ENCODE data around the gene ABCB11.
"Not testable (repeated sequence)": the region's sequence is repeated elsewhere in the genome, so short reads cannot be mapped to it uniquely, and the experiment has no call there.

The ABCB11 gene

DNA sequence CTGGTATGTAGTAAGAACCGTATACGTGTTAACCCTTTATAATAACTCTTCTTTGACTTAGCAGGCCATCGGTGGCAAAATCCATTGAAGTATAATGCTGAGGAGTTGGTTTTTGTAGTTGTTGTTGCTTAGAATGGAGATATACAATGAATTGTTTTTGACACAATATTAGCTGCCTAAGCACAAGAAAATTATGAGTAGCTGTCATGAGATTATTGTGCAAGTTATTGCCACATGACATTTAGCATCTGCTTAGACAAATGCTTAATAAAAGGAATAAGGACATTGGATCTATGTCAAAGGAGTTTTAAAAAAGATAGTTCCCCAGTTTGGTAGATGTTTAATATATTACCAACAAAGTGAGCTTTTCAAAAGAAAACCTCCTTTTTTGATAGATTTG is 59.9 kb downstream of the ABCB11 start:
- no peak for DNase-seq (ENCODE audit: low read depth)

DNA sequence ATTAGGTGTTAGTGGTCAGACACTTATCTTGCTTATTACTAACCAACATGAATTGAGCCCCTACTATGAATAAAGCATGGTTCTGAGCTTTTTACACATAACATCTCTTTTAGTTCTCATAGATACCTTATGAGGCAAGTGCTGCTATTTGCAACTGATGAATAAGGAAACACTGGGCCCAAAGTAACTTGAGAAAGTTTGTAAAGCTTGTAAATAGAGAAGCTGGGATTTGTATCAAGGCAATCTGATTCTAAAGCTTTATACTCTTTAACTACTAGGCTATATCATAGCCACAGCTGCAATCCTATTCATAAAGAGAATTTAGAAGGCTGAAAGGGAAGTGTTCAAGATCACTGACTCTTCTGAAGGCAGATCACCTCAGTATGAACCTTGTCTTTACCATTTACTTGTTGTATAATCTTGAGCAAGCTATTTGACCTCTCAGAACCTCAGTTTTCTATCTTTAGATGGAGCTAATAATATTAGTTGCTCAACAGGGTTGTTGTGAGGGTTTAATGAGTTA is 60.4 kb downstream of the ABCB11 start:
- no peak for DNase-seq (ENCODE audit: low read depth)

DNA sequence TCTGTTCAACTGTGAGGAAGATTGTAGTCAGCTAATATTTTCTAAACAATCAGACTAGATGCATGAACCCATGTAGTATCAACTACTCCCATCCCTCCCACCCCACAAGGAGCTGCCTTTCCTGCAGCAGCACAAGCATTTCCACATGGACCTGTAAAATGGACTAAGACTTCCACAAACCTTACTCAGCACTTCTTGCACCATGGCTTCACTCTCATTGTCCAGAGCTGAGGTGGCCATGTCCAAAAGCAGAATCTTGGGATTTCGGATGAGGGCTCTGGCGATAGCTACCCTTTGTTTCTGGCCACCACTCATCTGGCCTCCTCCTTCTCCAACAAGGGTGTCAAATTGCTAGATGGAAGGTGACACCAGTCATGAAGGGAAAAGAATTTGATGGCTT is 61.3 kb downstream of the ABCB11 start:
- DNase-seq (ENCODE audit: low read depth): no peak

DNA sequence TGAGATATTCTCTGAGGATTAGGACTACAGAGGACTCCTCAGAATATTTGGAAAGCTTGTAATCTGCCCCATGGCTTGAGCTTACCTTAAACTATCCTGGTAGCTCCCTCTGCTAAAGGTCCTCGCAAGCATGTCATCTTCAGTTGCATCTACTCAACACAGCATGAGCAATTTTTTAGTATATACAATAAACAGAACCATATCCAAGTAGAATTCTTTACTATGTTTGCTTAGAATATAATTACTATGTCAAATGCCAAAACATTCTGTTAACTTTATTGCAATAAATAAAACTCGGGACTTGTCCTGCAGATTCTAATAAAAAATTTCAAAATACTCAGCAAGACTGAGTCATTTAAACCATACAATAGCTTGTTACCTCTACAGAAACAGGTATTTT is 62.8 kb downstream of the ABCB11 start:
- no peak for DNase-seq (ENCODE audit: low read depth)

DNA sequence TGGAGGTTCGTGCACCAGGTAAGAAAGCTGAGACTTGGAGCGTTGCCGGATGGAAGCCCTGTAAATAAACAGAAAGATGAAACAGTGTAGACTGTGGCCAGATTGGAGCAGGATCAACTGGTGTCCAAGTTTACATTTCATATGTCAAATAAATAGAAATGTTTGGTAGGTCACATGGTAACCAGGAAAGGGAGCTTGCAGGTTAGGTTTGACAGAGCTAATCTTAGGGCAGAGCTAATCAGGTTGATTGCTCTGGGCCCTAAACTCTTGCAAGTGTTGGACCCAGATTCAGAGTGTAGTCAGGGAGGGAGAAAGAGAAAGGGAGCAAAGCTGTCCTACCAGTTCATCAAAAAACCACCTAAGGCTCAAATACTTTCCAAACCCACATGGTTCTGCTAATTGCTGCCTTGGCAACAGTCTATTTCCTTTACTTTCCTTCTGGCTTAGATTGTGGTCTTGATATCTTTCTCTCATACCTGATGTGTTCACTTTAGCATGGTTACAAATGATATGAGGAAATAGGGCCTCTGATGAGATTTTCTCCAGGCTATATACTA is 66.8 kb downstream of the ABCB11 start:
- peak; percentile 1 for DNase-seq (ENCODE audit: low read depth)

DNA sequence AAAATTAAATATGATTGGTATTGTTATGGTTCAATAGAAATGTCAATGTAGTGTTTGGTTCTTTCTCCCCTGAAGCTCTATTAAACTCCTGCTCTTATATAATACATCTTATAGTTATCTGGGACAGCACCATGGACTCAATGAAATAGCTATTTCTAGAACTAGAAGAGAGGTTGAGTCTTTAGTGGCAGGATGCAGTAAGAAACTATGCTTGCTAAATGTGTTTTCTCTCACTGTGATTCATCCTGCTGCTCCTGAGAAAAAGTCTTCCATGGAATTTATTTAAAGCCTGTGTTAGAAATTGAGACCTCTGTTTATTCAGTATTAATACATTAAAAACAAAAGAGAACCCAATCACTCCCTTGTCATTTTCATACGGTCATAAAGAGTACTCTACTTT is 68.5 kb downstream of the ABCB11 start:
- DNase-seq (ENCODE audit: low read depth): peak; percentile 1

DNA sequence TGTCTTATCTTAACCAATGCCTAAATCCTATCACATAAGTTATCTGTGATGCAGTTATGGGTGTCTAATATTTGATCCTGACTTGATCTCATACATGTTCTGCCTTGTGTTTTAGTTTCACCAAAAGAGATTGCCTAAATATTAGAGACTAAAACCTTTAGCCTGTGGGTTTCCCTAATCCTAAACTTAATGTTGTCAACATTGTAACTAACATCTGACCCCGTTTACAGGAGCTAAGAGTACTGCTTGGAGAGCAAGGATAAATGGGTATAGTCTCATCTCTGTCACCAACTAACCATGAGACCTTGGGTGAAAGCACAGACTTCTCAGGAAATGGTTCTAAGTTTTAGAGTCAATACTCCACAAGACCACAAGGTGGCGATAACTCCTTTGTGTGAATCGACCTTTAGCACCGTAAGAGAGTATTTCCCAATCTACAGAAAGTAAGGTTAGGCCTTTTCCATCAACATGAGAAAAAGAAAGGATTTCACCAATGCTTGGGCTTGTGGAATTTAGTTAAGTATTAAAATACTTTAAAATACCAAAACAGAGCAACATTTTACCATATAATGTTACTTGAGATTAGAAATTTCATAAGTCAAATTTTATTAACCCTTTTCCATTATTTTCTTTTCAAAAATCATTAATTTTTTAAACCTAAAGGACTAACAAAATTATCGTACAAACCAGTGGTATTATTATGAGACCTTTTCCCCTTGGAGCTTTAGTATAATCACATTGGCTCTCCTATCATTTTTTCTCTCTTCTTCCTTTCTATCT is 69.5 kb downstream of the ABCB11 start:
- peak; percentile 78 for DNase-seq (ENCODE audit: low read depth)

DNA sequence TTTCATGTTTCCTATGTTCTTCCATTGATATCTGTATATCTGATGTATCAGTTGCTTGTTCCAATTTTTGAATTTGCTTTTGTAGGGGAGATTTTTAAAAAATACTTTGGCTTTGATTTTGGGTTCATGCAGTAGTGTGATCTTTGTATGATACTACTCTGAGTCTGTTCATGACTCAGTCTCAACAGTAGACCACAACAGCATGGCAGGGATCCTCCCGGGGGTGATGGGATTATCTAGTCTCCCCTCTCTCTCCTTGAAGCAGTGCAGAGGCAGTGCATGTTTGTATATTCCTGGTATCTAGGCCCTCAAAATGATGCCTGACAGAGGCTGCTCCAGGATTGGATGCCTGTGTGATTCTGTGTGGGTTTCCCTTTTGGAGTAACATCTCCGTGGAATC is 74.7 kb downstream of the ABCB11 start:
- DNase-seq (ENCODE audit: low read depth): no peak

DNA sequence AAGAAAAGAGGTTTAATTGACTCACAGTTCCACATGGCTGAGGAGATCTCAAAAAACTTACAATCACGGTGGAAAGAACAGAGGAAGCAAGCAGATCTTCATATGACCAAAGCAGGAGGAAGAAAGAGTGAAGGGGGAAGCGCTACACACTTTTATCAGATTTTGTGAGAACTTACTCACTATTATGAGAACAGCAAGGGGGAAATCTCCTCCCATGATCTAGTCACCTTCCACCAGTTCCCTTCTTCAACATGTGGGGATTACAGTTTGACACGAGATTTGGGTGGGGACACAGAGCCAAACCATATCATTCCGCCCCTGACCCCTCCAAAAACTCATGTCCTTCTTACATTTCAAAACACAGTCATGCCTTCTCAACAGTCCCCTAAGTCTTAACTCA is 75.8 kb downstream of the ABCB11 start:
- DNase-seq (ENCODE audit: low read depth): no peak

DNA sequence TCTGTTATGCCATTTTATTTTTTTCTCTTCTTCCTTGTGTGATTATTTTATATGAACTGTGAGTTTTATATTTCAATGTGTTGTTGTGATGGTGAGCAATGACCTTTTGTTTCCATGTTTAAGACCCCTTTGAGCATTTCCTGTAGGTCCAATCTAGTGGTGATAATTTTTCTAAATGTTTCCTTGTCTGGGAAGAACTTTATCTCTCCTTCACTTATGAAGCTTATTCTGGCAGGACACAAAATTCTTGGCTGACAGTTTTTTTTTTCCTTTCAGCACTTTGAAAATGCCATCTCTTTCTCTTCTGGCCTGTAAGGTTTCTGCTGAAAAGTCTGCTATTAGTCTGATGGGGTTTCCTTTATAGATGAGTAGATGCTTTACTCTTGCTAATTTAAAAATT is 76.9 kb downstream of the ABCB11 start:
- DNase-seq (ENCODE audit: low read depth): no peak

DNA sequence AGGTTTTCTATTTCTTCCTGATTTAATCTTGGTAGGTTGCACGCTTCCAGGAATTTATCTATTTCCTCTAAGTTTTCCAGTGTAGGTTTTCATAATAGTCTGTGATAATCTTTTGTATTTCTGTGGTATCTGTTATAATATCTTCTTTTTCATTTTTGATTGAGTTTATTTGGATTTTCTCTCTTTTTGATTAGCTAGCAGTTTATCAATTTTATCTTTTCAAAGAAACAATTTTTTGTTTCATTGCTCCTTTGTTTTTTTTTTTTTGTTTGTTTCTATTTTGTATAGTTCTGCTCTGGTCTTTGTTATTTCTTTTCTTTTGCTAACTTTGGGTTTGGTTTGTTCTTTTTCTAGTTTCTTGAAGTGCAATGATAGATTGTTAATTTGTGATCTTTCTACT is 78.7 kb downstream of the ABCB11 start:
- DNase-seq (ENCODE audit: low read depth): no peak

DNA sequence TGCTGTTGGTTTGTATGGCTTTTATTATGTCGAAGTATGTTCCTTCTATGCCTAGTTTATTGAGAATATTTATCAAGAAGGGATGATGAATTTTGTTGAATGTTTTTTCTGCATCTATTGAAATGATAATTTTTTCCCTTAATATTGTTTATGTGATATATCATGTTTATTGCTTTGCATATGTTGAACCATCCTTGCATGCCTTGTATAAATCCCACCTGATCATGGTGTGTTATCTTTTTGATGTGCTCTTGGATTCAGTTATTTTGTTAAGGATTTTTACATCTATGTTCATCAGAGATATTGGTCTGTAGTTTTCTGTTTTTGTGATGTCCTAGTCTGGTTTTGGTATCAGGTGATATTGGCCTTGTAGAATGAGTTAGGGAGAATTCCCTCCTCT is 79.3 kb downstream of the ABCB11 start:
- no peak for DNase-seq (ENCODE audit: low read depth)

DNA sequence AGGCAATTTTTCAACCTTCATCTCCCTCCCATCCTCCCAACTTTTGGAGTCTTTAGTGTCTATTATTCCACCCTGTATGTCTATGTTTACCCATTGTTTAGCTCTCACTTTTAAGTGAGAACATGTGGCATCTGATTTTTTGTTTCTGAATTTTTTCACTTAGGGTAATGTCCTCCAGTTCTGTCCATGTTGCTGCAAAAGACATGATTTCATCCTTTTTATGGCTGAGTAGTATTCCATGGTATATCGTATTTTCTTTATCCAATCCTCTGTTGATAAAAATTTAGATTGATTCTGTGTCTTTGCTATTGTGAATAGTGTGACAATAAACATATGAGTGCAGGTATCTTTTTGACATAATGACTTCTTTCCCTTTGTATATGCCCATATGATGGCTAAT is 81.8 kb downstream of the ABCB11 start:
- DNase-seq (ENCODE audit: low read depth): no peak

DNA sequence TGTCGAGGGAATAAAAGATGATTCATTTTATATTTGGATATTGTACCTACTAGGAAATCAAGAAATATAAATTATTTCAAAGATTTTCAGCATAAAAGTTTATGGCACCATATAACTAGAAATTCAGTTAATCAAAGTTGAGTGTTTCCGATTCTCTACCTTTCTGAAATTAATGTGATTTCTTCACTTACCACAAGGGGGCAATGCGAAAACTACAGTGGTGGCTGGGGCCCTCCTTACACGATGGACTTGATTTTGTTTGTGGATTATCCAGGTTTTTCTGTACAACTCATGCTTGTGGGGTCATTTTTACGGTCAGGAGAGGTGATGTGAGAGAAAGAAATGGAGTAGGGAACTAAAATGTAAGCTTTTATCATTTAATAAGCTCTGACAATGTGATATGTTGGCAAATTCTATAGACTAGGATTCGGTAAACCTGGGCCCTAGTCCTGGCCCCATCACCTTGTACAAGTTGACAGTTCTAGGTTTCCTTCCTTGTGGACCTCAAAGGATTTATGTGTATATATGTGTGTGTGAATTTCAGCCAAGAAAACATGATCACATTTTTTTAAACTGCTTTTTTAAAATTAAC is 82.4 kb downstream of the ABCB11 start:
- peak; percentile 20 for DNase-seq (ENCODE audit: low read depth)

DNA sequence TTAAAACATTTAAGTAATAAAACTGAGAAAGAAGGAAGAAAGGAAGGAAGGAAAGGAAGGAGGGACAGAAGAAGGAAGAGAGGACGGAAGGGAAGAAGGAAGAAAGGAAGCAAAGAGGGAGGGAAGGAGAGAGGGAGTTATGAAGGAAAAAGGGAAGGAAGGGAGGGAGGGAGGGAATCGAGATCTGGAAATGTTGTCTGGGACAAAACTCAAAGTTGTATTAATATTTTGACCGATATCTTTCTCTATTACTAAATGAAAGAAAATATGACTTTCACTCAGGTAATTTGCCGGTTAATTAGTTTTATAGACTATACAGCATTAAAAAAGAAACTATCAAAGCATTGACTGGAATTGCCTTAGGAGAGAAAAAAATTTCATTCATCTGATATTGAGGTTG is 85.6 kb downstream of the ABCB11 start:
- no peak for DNase-seq (ENCODE audit: low read depth)

DNA sequence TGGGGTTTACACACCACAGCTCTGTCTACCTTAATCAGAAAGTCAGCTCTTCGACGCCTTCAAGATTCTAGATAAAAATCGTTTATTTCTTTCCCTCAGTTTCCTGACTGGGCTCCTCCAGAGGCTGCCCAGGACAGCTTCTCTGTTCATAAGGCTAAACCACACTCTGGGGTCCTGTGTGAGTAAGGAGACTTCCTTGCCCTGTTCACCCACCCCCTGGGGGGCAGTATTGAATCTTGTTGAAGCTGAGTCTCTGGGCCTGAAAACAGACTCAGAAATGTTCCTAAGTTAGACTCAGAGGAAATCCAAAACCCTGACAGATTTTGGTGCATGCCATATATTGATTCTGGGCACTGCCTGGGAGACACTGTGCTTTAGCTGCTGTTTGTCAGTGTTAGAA is 87.1 kb downstream of the ABCB11 start:
- DNase-seq (ENCODE audit: low read depth): no peak

DNA sequence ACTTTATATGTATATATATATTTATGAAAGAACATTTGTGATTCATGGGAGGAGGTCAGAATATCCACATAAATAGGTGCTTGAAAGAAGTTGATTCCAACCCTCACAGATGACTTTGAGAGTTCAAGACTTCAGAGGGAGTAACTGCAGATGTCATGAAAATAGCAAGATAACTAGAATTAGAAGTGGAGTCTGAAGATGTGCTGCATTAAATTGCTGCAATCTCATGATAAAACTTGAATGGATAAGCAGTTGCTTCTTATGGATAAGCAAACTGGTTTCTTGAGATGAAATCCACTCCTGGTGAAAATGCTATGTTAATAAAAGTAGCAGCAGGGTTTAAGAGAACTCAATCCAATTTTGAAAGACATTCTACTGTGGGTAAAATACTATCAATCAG is 89.8 kb downstream of the ABCB11 start:
- DNase-seq (ENCODE audit: low read depth): no peak

DNA sequence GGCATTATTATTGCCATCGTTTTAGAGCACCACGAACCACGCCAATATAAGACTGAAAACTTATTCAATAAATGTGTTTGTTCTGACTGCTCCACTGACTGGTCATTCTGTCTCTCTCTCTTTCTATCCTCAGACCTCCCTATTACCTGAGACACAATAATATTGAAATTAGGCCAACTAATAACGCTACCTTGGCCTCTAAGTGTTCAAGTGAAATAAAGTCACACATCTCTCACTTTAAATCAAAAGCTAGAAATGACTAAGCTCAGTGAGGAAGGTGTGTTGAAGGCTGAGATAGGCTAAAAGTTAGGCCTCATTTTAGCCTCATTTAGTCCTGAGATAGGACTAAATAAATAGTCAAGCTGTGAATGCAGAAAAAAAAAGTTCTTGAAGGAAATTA is 91.2 kb downstream of the ABCB11 start:
- DNase-seq (ENCODE audit: low read depth): no peak

DNA sequence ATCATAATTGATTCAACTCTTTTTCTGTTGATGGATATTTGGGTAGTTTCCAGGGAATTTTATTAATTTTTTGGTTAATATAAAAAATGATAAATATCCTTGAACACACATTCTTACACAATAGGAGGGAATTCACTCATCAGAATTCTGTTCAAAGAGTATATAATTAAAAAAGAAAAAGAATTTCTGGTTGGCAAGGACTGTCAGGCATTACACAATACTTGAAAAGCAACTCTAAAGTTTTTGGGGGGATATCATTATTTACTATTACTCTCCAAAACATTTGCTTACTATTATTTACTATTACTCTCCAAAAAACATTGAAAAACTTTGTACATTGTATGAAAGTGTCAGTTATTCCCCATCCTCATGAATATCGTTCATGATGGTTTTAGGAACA is 92.1 kb downstream of the ABCB11 start:
- no peak for DNase-seq (ENCODE audit: low read depth)

DNA sequence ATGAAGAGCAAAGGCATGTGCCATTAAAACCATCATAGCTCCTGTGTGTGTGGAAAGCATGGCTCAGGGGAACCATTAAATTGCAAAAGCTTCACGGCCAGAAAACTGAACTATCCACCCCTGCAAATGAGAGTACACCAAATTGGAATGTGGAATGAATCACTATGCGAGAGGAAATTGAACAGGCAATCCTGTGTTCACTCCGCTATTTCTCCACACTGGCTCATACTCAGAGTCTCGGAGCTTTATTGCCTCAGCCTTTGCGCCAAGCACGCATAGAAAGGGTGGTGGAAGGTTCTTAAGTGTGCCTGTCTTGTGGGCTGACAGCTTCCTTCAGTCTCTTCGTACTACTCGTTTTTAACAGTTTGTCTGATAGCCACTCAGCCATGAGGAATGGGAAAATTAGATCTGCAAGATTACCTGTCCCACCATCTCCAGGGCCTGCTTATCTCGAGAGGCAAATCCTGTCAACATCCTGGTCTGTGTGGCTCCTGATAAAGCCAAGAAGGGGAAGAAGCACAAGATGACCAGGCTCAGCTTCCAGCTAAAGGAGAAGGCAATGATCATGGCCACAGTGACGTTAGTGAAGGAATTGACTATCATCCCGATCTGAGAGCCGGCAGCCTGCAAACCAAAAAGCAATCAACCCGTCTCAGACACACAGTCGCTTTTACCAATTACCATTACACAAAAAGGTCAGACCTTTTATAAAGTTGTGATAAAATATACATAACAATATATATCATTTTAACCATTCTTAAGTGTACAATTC is 95.1 kb downstream of the ABCB11 start:
- peak; percentile 89 for DNase-seq (ENCODE audit: low read depth)

DNA sequence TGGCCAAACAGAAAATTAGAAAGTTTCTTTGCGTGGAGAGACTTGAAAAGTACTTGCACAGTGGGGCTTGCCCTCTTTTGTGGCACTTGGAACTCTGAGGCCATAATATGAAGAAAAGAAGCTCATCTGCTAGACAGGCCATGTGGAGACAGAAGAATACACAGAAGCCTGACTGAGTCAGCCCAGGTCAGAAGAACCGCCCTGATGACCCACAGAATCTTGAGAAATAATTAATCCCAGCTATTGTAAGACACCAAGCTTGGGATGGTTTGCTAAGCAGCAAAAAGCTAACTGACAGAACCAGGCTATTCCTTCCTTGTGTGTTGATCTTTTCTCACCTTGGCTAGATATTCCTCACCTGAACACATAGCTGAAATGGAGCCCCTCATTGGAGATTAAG is 96.3 kb downstream of the ABCB11 start:
- peak; percentile 47 for DNase-seq (ENCODE audit: low read depth)

DNA sequence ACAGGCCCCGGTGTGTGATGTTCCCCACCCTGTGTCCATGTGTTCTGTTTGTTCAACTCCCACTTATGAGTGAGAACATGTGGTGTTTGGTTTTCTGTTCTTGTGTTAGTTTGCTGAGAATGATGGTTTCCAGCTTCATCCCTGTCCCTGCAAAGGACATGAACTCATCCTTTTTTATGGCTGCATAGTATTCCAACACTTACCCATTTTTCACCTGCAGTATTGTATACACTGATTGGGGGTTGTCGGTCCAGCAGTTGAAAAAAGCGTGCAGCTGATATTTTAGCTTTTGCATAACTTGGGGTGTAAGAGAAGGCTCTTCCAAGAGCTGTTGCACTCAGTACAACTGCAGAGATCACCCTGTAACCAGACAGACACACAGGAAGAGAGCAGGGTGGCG is 99.0 kb downstream of the ABCB11 start:
- not testable (repeated sequence) for DNase-seq (ENCODE audit: low read depth)

DNA sequence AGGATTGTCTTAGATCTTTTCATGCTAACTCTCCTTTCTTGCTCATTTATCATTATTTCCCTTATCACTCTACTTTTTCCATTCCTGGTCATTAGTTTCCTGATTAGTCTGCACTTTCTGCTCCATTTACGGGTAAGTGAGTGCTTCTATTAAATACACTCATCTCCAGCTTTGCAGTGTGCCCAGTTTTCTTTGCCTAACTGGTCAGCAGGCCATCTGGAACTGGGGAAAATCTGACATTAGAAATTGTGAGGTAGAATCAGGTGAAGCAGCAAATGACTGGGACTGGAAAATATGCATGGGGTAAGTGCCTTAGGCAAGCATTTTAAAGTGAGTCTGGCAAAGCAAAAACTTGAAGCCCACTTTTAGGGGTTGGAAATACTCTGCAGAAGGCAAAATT is 100.9 kb downstream of the ABCB11 start:
- no peak for DNase-seq (ENCODE audit: low read depth)
